Activated CD4-positive, alpha-beta T cell treated with anti-CD3 and anti-CD28 coated beads, Interleukin-2, Interleukin-4, amounts not matched to agents 100 ng/mL and 50 ng/mL, durations not matched to agents 16 hours and 8 hours (primary cell): ENCODE measurements around the gene IRX1.

Experiments used
- DNase-seq: peaks from one replicate; pipeline ENCODE4 v3.0.0-alpha.2; 2020; ENCODE audit warnings: low spot score

The IRX1 gene

GRCh38 chr5:3650868-3651267 is 55.2 kb downstream of the IRX1 start:
- DNase-seq = no peak
